BE2C (cell line): ENCODE data around the gene ZNF787.

ENCODE experiments used
- DNase-seq: peaks from one replicate; pipeline ENCODE4 v3.0.0-alpha.2; 2020
- H3K27me3 ChIP-seq: fragments of 250-450 bp; sonication (Bioruptor Pico); 2 replicates; pipeline ENCODE4 v1.5.1; 2020; ENCODE audit warnings: mild to moderate bottlenecking
- H3K36me3 ChIP-seq: fragments of 250-450 bp; sonication (Bioruptor Pico); 2 replicates; pipeline ENCODE4 v1.5.1; 2020; ENCODE audit warnings: mild to moderate bottlenecking
- H3K4me1 ChIP-seq: fragments of 250-450 bp; sonication (Bioruptor Pico); 2 replicates; pipeline ENCODE4 v1.5.1; 2020
- H3K4me3 ChIP-seq: 2 replicates; pipeline ENCODE4 v1.5.1; 2011; ENCODE audit warnings: low read depth, low read length
- H3K9me3 ChIP-seq: fragments of 250-450 bp; sonication (Bioruptor Pico); 2 replicates; pipeline ENCODE4 v1.5.1; 2020
- TF ChIP-seq, protein P1 (sequence below): IDR thresholded peaks from 2 replicates; pipeline ENCODE4 v1.5.1; 2012; ENCODE audit warnings: mild to moderate bottlenecking, low read depth, low read length

Gene ZNF787

DNA sequence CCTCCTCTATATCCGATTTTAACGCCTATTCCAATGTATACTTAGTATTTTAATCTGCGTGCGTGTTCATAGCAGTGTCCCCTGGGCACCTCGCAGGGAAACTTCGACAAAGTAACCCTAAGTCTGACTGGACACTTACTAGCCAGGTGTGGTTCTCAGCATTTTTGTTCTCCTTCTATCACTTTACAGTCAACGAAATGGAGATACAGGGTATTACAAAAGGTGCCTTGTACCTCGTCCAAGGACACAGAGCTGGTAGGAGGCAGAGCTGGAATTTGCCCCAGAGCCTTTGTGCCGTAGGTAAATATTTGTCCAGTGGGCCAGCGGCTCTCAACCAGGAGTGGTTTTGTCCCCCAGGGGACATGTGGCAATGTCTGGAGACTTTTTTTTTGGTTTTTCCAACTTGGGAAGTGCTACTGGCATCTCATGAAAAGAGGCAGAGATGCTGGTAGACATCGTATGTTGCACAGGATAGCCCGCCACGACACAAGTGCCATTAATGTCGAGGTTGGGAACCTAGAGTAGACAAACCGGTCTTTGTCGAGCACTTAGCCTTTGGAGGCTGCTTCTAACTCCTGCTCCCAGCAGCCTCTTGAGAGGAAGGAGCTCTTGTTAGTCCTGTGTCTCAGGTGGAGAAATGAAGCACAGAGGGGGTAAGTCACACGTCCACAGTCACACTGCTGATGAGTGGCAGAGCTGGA lies 21.1 kb upstream of the ZNF787 start:
- DNase-seq: no peak
- H3K4me3 ChIP-seq: peak overlapping the region; percentile 65
- TF ChIP-seq, protein P1, sequence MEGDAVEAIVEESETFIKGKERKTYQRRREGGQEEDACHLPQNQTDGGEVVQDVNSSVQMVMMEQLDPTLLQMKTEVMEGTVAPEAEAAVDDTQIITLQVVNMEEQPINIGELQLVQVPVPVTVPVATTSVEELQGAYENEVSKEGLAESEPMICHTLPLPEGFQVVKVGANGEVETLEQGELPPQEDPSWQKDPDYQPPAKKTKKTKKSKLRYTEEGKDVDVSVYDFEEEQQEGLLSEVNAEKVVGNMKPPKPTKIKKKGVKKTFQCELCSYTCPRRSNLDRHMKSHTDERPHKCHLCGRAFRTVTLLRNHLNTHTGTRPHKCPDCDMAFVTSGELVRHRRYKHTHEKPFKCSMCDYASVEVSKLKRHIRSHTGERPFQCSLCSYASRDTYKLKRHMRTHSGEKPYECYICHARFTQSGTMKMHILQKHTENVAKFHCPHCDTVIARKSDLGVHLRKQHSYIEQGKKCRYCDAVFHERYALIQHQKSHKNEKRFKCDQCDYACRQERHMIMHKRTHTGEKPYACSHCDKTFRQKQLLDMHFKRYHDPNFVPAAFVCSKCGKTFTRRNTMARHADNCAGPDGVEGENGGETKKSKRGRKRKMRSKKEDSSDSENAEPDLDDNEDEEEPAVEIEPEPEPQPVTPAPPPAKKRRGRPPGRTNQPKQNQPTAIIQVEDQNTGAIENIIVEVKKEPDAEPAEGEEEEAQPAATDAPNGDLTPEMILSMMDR: no peak
- H3K36me3 ChIP-seq: peaks cover 12% of the 10 kb centered on the region
- H3K4me1 ChIP-seq: peaks cover 4% of the 10 kb centered on the region
- no peaks in the 10 kb centered on the region for H3K27me3 ChIP-seq
- H3K9me3 ChIP-seq: no peaks in the 10 kb centered on the region

DNA sequence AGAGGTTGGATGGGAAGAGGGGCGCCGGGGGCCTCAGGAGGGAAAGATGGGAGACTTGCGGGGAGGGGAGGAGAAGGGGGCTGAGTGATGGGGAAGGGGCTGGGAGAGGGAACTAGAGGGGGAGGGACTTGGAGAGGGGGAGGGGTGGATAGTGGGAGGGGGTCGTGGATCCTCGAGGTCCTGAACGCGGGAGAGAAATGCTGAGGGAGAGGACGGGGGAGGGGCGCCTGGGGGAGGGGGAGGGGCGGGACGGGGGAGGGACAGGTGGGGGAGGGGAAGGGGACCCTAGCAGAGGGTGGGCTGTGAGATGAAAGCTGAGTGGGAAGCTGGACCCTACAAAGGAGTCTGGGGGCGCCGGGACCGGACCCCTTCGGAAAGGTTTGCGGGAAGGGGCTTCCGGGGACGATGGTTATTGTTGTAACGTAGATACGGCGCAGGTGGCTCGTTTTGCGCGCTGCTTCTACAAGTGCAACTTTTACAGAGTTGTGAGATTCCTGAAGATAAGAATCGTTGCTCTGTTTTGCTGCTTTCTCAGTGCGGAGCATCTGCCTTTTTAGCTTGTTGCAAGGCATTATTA lies 20.4 kb upstream of the ZNF787 start:
- DNase-seq: no peak
- H3K27me3 ChIP-seq: no peaks in the 10 kb centered on the region
- H3K9me3 ChIP-seq: no peaks in the 10 kb centered on the region
- peaks cover 4% of the 10 kb centered on the region for H3K4me1 ChIP-seq
- TF ChIP-seq, protein P1: no peak
- H3K4me3 ChIP-seq: peak overlapping the region; percentile 65
- peaks cover 8% of the 10 kb centered on the region; the same call in 1 of the 2 replicates for H3K36me3 ChIP-seq

DNA sequence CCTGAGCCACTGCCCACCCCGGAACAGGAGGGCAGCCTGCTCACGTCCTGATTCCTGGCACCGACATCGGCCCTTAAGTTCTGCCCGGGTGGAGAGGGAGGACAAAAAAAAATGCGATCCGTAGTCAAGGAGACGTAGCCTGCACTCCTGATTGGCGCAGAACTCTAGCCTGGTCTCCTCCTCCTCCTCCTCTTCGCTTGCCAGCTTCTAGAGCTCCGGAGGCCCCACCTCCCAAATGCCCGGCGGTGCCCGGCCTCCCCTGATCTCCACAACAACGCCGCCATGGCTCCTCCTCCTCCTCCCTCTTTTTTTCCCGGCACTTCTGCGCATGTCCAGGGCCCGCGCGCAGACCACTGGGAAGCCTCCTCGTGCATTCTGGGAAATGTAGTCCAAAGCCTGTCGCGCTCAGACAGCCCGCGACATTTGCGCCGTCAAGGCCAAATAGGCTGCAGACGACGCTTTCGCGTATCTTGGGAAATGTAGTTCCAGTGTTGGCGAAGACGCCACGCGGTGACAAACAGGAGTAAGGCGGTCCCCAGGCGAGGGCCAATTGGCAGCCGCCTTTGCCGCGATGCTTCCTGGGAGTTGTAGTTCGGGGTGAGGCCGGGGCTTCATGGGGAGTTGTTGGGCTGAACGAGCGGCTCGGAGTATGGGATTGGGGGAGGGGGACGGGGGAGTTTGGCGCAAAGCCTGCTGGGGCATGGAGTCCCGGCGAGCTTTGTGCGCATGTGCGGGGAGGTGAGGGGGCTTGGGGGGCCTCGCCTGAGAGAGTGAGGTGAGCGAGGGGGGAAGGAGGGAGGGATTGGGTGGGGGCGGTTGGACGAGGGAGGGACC lies 19.7 kb upstream of the ZNF787 start, which contains the start of gene ZNF444:
ZNF444 (plus strand) TSS at position 705 of the 834 bp plus-strand sequence. CDS start 5,625 bp downstream, outside the sequence.
- Histone ChIP-seq H3K27me3 (no peaks in the 10 kb centered on the region), H3K36me3 (peaks cover 5% of the 10 kb centered on the region; the same call in 1 of the 2 replicates), H3K9me3 (no peaks in the 10 kb centered on the region), H3K4me1 (peaks cover 4% of the 10 kb centered on the region), H3K4me3 (peak within 1 kb of the TSS; percentile 65)
- TF ChIP-seq, protein P1: no peak
- DNase-seq: peak; percentile 99

DNA sequence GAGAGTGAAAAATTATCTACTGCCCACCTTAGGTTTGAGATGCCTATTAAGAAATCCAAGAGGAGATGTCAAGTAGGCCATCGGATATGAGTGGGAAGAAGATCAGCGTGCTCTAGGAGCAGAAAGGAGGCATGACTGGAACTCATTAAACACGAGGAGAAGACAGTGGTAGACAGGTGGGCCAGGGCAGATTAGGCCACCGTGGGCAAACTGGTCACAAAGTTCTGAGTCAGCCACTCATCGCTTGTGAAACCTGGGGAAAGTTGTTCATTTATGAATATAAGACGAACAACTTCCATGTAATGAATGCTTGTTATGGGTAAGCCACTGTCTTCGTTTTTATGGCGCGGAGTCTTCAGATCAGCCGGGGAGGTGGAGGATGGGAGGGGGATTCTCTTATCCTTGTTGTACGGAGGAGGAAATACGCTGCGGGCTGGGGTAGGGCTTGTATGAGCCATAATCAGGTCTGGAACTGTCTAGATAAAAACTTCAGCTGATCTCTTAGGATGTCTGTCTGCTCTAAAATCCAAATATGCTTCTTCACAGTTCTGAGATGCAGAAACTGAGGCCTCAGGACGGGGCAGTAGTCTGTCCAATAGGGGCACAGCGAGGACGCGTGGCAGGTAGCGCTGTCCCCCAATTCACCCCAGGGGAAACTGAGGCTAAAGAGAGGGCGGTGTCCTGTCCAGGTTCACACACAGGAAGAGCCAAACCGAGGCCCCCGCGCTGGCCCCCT lies 18.9 kb upstream of the ZNF787 start:
- TF ChIP-seq, protein P1: no peak
- H3K4me1 ChIP-seq: peaks cover 8% of the 10 kb centered on the region
- no peaks in the 10 kb centered on the region for H3K9me3 ChIP-seq
- DNase-seq: no peak
- H3K36me3 ChIP-seq: peaks cover 5% of the 10 kb centered on the region; the same call in 1 of the 2 replicates
- no peaks in the 10 kb centered on the region for H3K27me3 ChIP-seq
- peak overlapping the region; percentile 65 for H3K4me3 ChIP-seq

DNA sequence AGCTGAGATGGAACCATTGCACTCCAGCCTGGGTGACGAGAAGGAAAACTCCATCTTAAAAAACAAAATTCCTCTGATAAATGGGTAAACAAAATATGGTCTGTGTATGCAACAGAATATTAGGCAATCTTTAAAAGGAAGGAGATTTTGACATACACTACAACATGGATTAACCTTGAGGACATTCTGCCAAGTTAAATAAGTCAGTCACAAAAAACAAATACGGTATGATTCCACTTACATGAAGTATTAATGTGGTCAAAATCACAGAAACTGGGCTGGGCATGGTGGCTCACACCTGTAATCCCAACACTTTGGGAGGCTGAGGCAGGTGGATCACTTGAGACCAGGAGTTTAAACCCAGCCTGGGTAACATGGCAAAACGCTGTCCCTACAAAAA lies 17.0 kb upstream of the ZNF787 start:
- Histone ChIP-seq H3K4me1 (peaks cover 17% of the 10 kb centered on the region), H3K36me3 (peaks cover 5% of the 10 kb centered on the region; the same call in 1 of the 2 replicates), H3K27me3 (no peaks in the 10 kb centered on the region), H3K9me3 (no peaks in the 10 kb centered on the region), H3K4me3 (no peak overlapping the region)
- TF ChIP-seq, protein P1: no peak
- no peak for DNase-seq
